ENCODE data around the gene BCAR1. TPM values are rescaled to one million over a fixed set of nuclear protein-coding genes. Genes with fewer than 3 reads are reported as not detected.

BCAR1 gene
- total and polyA plus RNA-seq, 3 donors from 2014 or later: 83.8 to 201 (median 139) TPM

DNA sequence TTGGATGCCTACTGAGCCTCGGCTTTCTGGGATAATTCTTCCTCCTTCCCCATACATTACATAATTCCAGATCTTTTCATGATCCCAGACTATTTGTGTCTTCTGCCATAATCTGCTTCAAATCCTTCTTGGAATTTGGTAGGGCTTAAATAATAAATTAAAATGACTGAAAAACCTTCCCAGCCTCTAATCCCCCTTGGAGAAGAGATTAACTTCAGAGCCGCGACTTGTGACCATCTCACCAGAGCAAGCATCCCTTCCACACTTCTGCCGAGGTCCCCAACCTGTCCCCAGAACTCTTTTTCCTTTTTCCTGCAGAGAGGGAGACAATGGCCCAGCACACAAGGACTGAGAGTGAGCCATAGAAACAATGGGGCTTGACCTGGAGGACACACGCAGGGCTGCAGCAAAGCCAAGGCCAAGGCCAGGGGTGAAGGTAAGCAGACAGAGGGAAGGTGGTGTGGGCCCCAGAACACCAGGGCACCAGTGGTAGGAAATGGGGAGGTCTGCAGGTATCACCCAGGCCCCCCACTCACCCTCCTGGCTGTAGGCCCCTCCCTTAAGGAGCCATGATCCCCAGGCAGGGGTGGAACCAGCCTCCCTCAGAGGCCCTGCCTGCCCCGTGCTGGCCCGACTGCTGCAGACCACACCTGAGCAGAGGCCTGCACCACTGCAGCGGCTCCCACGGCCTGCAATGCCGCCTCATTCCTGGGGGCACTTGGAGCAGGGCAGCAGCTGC is 9.6 kb upstream of the BCAR1 start:
- no peaks in the 10 kb centered on the region for H3K27me3 ChIP-seq
- peaks cover 67% of the 10 kb centered on the region for H3K4me1 ChIP-seq
- TF ChIP-seq, protein P1, sequence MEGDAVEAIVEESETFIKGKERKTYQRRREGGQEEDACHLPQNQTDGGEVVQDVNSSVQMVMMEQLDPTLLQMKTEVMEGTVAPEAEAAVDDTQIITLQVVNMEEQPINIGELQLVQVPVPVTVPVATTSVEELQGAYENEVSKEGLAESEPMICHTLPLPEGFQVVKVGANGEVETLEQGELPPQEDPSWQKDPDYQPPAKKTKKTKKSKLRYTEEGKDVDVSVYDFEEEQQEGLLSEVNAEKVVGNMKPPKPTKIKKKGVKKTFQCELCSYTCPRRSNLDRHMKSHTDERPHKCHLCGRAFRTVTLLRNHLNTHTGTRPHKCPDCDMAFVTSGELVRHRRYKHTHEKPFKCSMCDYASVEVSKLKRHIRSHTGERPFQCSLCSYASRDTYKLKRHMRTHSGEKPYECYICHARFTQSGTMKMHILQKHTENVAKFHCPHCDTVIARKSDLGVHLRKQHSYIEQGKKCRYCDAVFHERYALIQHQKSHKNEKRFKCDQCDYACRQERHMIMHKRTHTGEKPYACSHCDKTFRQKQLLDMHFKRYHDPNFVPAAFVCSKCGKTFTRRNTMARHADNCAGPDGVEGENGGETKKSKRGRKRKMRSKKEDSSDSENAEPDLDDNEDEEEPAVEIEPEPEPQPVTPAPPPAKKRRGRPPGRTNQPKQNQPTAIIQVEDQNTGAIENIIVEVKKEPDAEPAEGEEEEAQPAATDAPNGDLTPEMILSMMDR (IDR thresholded peaks at IDR 0.05): no peak
- TF ChIP-seq POLR2A (IDR thresholded peaks at IDR 0.05): no peak
- peak overlapping the region in 1 of 2 donors; percentile 93 for H3K27ac ChIP-seq
- H3K4me3 ChIP-seq: no peak overlapping the region
- no peak for DNase-seq
- no peaks in the 10 kb centered on the region for H3K36me3 ChIP-seq (ENCODE audit: low read depth, missing control alignments)
- H3K9me3 ChIP-seq: no peaks in the 10 kb centered on the region
- intact Hi-C loops (cut with DNase I; ENCODE audit: low total_unique reads): no loop called here
- 78 to 79% methylated on average over 5 to 10 of the region's 10 CpGs for WGBS, 2 donors

DNA sequence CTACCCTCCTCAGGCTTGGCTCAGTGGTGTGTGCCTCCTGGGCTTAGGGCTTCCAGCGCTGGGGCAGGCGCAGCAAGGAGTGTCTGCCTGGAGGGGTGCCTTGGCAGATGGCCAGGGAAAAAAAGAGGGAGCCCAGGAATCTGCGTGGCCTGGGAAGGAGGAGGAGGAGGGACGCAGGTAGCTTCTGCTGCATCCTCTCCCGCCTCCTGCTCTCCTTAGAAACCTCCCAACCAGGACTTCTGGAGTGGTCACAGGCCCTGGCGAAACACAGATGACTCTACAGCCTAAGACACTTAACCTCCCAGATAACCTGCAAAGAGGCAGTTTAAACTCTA is 7.3 kb upstream of the BCAR1 start:
- no peak for DNase-seq
- Histone ChIP-seq H3K27me3 (no peaks in the 10 kb centered on the region), H3K4me1 (peaks cover 82% of the 10 kb centered on the region), H3K9me3 (no peaks in the 10 kb centered on the region), H3K27ac (no peak overlapping the region), H3K4me3 (no peak overlapping the region), H3K36me3 (ENCODE audit: low read depth, missing control alignments) (no peaks in the 10 kb centered on the region)
- WGBS, 2 donors: 72 to 85% methylated on average over 5 to 6 of the region's 6 CpGs
- TF ChIP-seq, protein P1 (IDR thresholded peaks at IDR 0.05): no peak
- no peak for TF ChIP-seq POLR2A (IDR thresholded peaks at IDR 0.05)
- intact Hi-C loops (cut with DNase I; ENCODE audit: low total_unique reads): no loop called here

DNA sequence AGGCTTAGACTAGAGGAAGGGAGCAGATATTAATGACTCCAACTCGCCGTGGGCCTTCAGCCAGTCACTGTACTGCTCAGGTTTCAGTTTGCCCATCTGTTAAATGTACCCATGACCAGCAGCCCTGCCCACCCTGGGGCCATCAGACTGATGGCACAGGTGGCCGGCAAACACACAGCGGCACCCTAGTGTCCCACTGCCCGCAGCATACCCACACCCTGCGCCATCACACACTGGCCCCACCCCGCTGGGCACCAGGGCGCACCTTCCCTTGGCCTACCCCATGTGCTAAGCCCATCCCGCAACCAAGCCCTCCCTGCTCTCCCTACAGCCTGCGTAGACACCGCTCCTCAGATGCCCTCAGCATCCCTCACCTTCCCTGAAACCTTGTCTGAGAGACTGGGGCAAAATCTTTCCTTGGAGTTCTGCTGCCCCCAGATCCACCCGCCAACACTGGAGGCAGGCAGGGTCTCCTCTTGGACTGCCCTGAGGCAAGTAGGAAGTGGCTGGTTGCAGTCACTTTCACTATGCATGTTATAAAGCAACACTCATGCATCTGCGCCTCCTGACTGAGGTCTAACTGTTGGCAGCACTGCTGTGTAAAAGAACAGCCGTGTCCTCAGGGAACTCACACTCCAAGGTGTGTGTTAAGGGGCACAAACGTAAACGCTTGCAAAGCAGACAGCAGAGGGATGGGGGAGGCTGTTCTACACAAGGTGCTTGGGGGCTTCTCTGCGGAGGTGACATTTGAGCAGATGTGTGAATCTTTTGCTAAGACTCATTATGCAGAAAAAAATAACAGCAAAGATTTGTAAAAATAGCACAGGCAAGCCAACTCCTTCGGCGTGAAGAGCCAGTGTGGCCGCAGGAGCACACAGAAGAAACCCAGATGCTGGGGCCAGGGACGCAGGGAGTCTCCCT is 6.7 kb upstream of the BCAR1 start:
- no peak overlapping the region for H3K4me3 ChIP-seq
- WGBS, 2 donors: 69 to 70% methylated on average over 11 to 21 of the region's 21 CpGs
- TF ChIP-seq, protein P1 (IDR thresholded peaks at IDR 0.05): no peak
- no peak for TF ChIP-seq POLR2A (IDR thresholded peaks at IDR 0.05)
- peaks cover 82% of the 10 kb centered on the region for H3K4me1 ChIP-seq
- no peaks in the 10 kb centered on the region for H3K27me3 ChIP-seq
- DNase-seq: no peak
- H3K9me3 ChIP-seq: no peaks in the 10 kb centered on the region
- H3K36me3 ChIP-seq (ENCODE audit: low read depth, missing control alignments): no peaks in the 10 kb centered on the region
- H3K27ac ChIP-seq: no peak overlapping the region
- intact Hi-C loops (cut with DNase I; ENCODE audit: low total_unique reads): no loop called here

DNA sequence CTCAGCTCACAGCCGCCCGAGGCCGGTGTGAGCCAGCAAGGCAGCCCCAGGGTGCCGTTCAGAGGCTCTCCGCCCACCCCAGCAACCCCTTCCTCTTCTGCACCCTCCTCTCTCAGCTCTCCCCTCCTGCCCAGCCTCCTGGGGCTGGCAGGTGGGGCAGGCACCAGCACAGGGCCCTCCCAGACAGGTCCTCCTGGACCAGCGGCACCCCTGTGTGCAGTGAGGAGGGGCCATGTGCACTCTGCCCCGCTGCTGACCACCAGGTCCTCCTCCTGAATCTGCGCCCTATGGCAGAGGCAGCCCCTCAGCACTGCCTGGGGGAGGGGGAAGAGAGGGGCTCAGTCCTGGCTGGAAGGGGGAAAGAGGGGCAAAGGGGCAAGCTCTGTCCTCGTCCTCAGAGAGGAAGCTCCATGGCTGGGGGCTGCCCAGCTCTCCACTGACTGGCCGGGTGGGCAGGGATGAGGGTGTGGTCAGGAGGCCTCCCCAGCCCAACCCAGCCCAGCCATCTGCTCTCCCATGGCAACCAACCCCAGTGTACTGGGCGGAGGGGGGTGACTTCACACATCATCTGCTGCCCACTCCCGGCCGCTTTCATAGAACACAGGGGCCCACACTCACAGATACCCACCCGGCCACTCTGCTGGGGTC is 5.4 kb upstream of the BCAR1 start:
- Histone ChIP-seq H3K4me1 (peaks cover 82% of the 10 kb centered on the region), H3K27me3 (no peaks in the 10 kb centered on the region), H3K27ac (peak overlapping the region; percentile 73 to 90), H3K4me3 (no peak overlapping the region), H3K9me3 (no peaks in the 10 kb centered on the region), H3K36me3 (ENCODE audit: low read depth, missing control alignments) (no peaks in the 10 kb centered on the region)
- no peak for DNase-seq
- WGBS, 2 donors: 55 to 64% methylated on average over 11 to 14 of the region's 14 CpGs
- intact Hi-C loops (cut with DNase I; ENCODE audit: low total_unique reads): no loop called here
- TF ChIP-seq, protein P1 (IDR thresholded peaks at IDR 0.05): no peak
- TF ChIP-seq POLR2A (IDR thresholded peaks at IDR 0.05): no peak
